Nephron (organoid): ENCODE measurements around the gene PPM1J.

ENCODE experiments used
- H3K27ac Mint-ChIP-seq, 3 experiments: 2 replicates each; pipeline ENCODE4 v1.8.0; 2020; ENCODE audit warnings: mixed read lengths in 3 of 3, mild to moderate bottlenecking in 2 of 3, moderate library complexity in 1 of 3
- H3K27me3 Mint-ChIP-seq: 2 replicates; pipeline ENCODE4 v1.8.0; 2021; ENCODE audit warnings: low read depth, mild to moderate bottlenecking, moderate library complexity, mixed read lengths
- H3K36me3 Mint-ChIP-seq: 2 replicates; pipeline ENCODE4 v1.8.0; 2020; ENCODE audit warnings: low read depth, mixed read lengths
- H3K4me1 Mint-ChIP-seq: 2 replicates; pipeline ENCODE4 v1.8.0; 2020; ENCODE audit warnings: mixed read lengths
- H3K4me3 Mint-ChIP-seq, 3 experiments: 2 replicates each; pipeline ENCODE4 v1.8.0; 2020; ENCODE audit warnings: mild to moderate bottlenecking in 3 of 3, mixed read lengths in 3 of 3, moderate library complexity in 2 of 3
- H3K9me3 Mint-ChIP-seq: 2 replicates; pipeline ENCODE4 v1.8.0; 2020; ENCODE audit warnings: mixed read lengths
- TF ChIP-seq, protein P1 (sequence below), 3 experiments: fragments of 200-600 bp; sonication (generic); IDR thresholded peaks; one replicate each; pipeline ENCODE4 v1.5.0; 2021; ENCODE audit warnings: antibody characterized with exemption in 3 of 3; ENCODE audit not compliant: unreplicated experiment in 3 of 3

PPM1J gene

DNA sequence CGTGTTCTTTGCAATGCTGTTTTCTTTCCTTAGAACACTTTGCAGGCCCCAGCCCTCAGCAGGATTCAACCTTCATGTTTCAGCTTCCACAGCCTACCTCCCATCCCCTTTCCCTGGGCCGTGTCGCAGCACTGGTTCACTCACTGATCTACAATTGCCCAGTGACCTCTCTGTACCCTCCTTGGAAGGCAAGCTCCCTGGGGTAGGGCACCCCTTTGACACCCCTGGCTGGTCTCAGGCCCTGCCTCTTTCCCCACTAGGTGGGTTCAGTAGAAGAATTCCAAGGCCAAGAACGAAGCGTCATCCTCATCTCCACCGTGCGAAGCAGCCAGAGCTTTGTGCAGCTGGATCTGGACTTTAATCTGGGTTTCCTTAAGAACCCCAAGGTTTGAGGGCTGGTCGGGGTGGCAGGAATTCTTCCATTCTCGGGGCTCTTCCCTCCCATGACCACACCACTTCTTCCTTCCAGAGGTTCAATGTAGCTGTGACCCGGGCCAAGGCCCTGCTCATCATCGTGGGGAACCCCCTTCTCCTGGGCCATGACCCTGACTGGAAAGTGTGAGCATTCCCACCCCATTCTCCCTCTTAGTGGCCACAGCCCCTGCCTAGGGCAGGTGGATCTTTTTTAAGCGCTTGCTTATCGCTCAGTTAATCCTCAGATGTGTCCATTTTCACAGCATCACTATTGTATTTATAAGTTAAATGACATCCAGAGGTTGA lies 15.5 kb downstream of the PPM1J start:
- Mint-ChIP-seq H3K27me3 (peaks cover 4% of the 10 kb centered on the region), H3K27ac (peak overlapping the region; percentile 92 to 95 (median 93)), H3K4me1 (peaks cover 66% of the 10 kb centered on the region), H3K4me3 (peak overlapping the region in 2 of 3 experiments; percentile 32 to 37), H3K36me3 (peaks cover 72% of the 10 kb centered on the region), H3K9me3 (no peaks in the 10 kb centered on the region)
- TF ChIP-seq, protein P1, sequence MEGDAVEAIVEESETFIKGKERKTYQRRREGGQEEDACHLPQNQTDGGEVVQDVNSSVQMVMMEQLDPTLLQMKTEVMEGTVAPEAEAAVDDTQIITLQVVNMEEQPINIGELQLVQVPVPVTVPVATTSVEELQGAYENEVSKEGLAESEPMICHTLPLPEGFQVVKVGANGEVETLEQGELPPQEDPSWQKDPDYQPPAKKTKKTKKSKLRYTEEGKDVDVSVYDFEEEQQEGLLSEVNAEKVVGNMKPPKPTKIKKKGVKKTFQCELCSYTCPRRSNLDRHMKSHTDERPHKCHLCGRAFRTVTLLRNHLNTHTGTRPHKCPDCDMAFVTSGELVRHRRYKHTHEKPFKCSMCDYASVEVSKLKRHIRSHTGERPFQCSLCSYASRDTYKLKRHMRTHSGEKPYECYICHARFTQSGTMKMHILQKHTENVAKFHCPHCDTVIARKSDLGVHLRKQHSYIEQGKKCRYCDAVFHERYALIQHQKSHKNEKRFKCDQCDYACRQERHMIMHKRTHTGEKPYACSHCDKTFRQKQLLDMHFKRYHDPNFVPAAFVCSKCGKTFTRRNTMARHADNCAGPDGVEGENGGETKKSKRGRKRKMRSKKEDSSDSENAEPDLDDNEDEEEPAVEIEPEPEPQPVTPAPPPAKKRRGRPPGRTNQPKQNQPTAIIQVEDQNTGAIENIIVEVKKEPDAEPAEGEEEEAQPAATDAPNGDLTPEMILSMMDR (IDR thresholded peaks at IDR 0.05; ENCODE audit: unreplicated experiment in 3 of 3), result no peak

DNA sequence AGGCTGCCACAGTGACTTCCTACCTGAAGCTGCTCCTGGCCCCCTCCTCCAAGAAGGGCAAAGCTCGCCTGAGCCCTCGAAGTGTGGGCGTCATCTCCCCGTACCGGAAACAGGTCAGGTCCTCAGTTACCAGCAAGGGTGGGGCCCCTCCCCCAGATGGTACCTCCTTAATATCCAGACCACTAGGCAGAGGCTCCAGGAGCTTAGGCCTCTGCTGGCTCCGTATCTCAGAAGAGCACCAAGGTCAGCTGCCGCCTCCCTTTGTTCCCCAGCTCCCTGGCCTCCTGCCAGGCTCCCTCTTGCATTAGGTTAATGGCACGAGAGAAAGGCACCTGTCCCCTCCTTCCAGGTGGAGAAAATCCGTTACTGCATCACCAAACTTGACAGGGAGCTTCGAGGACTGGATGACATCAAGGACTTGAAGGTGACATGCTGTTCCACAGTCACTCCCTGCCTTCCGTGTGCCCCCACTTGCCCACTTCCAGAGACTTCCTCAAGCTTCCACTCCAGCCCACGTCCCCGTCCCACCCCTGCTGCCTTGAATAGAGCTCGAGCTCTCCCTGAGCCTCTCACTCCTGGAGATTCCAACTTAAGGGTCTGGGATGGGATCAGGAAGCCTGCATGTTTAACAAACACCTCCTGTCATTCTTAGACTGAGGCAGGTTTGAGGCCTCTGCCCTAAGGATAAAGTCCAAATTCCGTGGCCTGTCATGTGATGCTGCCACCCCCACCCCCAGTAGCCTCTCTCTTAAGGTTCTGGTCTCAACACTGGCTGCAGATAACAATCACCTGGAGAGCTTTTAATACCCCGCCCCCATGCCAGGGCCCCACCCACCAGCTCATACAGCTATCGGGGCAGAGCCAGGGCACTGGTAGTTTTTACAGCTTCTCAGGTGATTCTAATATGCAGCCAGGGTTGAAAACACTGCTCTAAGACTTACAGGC lies 16.5 kb downstream of the PPM1J start:
- no peak overlapping the region for H3K4me3 Mint-ChIP-seq
- peaks cover 56% of the 10 kb centered on the region for H3K4me1 Mint-ChIP-seq
- TF ChIP-seq, protein P1 (IDR thresholded peaks at IDR 0.05; ENCODE audit: unreplicated experiment in 3 of 3), result no peak
- H3K27ac Mint-ChIP-seq, result peak overlapping the region; percentile 92 to 95 (median 93)
- H3K9me3 Mint-ChIP-seq, result no peaks in the 10 kb centered on the region
- peaks cover 71% of the 10 kb centered on the region for H3K36me3 Mint-ChIP-seq
- peaks cover 4% of the 10 kb centered on the region for H3K27me3 Mint-ChIP-seq

DNA sequence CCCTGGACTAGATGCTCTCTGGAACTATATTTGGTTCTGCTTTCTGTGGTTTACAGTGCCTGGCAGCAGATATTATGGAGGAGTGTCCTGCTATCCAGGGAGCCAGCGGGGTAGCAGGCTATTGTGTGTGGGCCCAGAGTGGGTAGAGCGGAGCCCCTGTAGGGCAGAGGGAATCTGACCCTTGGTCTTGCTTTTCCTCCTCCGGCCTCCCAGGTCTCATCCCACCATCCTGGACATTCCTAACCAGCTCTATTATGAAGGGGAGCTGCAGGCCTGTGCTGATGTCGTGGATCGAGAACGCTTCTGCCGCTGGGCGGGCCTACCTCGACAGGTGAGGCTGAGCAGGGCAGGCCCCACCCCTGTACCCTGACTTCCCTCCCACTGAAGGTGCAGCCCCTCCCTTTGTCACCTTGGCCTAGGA lies 17.3 kb downstream of the PPM1J start:
- H3K36me3 Mint-ChIP-seq, result peaks cover 70% of the 10 kb centered on the region
- H3K4me1 Mint-ChIP-seq, result peaks cover 48% of the 10 kb centered on the region
- H3K27ac Mint-ChIP-seq, result peak overlapping the region in 2 of 3 experiments; percentile 51 to 60
- no peaks in the 10 kb centered on the region for H3K9me3 Mint-ChIP-seq
- H3K4me3 Mint-ChIP-seq, result no peak overlapping the region
- peaks cover 4% of the 10 kb centered on the region for H3K27me3 Mint-ChIP-seq
- TF ChIP-seq, protein P1 (IDR thresholded peaks at IDR 0.05; ENCODE audit: unreplicated experiment in 3 of 3), result no peak

DNA sequence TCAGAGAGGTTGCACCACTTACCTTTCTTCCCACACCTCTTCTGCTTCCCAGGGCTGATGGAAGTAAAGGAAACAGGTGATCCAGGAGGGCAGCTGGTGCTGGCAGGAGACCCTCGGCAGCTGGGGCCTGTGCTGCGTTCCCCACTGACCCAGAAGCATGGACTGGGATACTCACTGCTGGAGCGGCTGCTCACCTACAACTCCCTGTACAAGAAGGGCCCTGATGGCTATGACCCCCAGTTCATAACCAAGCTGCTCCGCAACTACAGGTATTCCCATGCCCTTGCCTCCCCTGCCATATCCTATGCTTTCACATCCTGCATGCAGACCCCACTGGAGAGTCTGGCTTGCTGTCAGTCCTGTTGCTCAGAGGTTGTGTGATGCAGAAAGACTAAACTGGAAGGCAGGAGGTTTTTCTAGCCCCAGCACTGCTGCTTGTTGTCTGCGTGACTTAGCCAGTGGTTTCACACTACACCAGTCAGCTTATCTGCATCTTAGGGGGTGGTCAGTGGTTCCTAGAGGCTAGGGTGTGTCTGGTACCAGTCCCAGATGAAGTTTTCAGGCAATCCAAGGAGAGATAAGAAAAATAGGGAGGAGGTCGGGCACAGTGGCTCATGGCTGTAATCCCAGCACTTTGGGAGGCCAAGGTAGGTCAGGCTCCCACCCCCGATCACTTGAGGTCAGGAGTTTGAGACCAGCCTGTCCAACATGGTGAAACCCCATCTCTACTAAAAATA lies 18.4 kb downstream of the PPM1J start:
- TF ChIP-seq, protein P1 (IDR thresholded peaks at IDR 0.05; ENCODE audit: unreplicated experiment in 3 of 3), result no peak
- Mint-ChIP-seq H3K4me1 (peaks cover 38% of the 10 kb centered on the region), H3K27ac (peak overlapping the region in 2 of 3 experiments; percentile 51 to 70), H3K4me3 (no peak overlapping the region), H3K9me3 (no peaks in the 10 kb centered on the region), H3K27me3 (peaks cover 4% of the 10 kb centered on the region), H3K36me3 (peaks cover 70% of the 10 kb centered on the region)

DNA sequence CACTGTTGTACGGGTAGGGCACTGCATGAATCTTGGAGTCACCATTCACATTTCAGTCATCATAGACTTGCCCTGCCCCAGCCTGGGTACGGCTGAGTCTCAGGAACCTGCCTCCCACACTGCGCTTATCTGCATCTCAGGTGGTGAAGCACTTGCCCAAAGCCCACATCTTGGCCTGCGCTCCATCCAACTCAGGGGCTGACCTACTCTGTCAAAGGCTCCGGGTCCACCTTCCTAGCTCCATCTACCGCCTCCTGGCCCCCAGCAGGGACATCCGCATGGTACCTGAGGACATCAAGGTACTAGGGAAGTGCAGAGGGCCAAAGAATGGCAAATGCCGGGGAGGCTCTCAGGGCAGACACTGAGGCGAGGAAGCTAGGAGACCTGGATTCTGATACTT lies 19.9 kb downstream of the PPM1J start:
- Mint-ChIP-seq H3K36me3 (peaks cover 71% of the 10 kb centered on the region), H3K27ac (no peak overlapping the region), H3K4me1 (peaks cover 25% of the 10 kb centered on the region), H3K27me3 (peaks cover 4% of the 10 kb centered on the region), H3K9me3 (no peaks in the 10 kb centered on the region), H3K4me3 (no peak overlapping the region)
- TF ChIP-seq, protein P1 (IDR thresholded peaks at IDR 0.05; ENCODE audit: unreplicated experiment in 3 of 3), result no peak
